Measurements from ENCODE around the gene CASP8.

DNA sequence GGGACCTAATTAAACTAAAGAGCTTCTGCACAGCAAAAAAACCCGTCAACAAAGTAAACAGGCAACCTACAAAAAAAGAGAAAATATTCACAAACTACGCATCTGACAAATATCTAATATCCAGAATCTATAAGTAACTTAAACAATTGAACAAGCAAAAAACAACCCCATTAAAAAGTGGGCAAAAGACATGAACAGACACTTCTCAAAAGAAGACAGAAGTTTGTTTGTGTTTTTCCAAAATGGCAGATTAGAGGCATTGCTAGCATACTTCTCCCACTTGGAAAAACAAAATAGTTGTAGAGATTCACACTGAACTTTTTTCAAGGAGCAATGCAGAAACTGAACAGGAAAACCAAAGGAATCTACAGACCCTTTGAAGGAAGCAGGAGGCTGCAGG lies 59.2 kb downstream of the CASP8 start:
- TF ChIP-seq, protein P1, sequence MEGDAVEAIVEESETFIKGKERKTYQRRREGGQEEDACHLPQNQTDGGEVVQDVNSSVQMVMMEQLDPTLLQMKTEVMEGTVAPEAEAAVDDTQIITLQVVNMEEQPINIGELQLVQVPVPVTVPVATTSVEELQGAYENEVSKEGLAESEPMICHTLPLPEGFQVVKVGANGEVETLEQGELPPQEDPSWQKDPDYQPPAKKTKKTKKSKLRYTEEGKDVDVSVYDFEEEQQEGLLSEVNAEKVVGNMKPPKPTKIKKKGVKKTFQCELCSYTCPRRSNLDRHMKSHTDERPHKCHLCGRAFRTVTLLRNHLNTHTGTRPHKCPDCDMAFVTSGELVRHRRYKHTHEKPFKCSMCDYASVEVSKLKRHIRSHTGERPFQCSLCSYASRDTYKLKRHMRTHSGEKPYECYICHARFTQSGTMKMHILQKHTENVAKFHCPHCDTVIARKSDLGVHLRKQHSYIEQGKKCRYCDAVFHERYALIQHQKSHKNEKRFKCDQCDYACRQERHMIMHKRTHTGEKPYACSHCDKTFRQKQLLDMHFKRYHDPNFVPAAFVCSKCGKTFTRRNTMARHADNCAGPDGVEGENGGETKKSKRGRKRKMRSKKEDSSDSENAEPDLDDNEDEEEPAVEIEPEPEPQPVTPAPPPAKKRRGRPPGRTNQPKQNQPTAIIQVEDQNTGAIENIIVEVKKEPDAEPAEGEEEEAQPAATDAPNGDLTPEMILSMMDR (IDR thresholded peaks at IDR 0.05): no peak
- no peak for TF ChIP-seq POLR2A (IDR thresholded peaks at IDR 0.05)

Measured in adrenal gland (tissue), 5 donors.